ENCODE measurements around the gene ARID4A.
"Not testable (repeated sequence)": the region's sequence is repeated elsewhere in the genome, so short reads cannot be mapped to it uniquely, and the experiment has no call there.

The ARID4A gene

GRCh38 chr14:58296726-58297125, 1.6 kb upstream of the ARID4A start:
- DNase-seq = no peak

GRCh38 chr14:58297412-58297761, 968 bp upstream of the ARID4A start:
- no peak for DNase-seq

- peak; percentile 99 for DNase-seq
Observed at GRCh38 chr14:58297762-58298476, 436 bp upstream of the ARID4A start.

- no peak for DNase-seq
Observed at GRCh38 chr14:58299401-58300330, 1.3 kb downstream of the ARID4A start.

- DNase-seq = no peak
Observed at GRCh38 chr14:58301416-58301815, 3.1 kb downstream of the ARID4A start.

- no peak for DNase-seq
Observed at GRCh38 chr14:58305730-58306129, 7.4 kb downstream of the ARID4A start.

- DNase-seq = no peak
Observed at GRCh38 chr14:58307597-58308316, 9.4 kb downstream of the ARID4A start.

- no peak for DNase-seq
Observed at GRCh38 chr14:58309086-58309485, 10.7 kb downstream of the ARID4A start.

GRCh38 chr14:58313699-58314098, 15.3 kb downstream of the ARID4A start:
- DNase-seq = no peak

GRCh38 chr14:58315606-58316005, 17.3 kb downstream of the ARID4A start:
- no peak for DNase-seq

- no peak for DNase-seq
Observed at GRCh38 chr14:58327019-58327418, 28.7 kb downstream of the ARID4A start.

- DNase-seq = peak; percentile 99
Observed at GRCh38 chr14:58331111-58331510, 32.8 kb downstream of the ARID4A start.

- DNase-seq = no peak
Observed at GRCh38 chr14:58332561-58332960, 34.2 kb downstream of the ARID4A start.

- not testable (repeated sequence) for DNase-seq
Observed at GRCh38 chr14:58339666-58340065, 41.3 kb downstream of the ARID4A start.

GRCh38 chr14:58341152-58341748, 42.9 kb downstream of the ARID4A start:
- DNase-seq = no peak

- DNase-seq = not testable (repeated sequence)
Observed at GRCh38 chr14:58343535-58343934, 45.2 kb downstream of the ARID4A start.

- no peak for DNase-seq
Observed at GRCh38 chr14:58353516-58354299, 55.4 kb downstream of the ARID4A start.

GRCh38 chr14:58354808-58355207, 56.5 kb downstream of the ARID4A start:
- DNase-seq = no peak

- no peak for DNase-seq
Observed at GRCh38 chr14:58356268-58356667, 57.9 kb downstream of the ARID4A start.

- DNase-seq = not testable (repeated sequence)
Observed at GRCh38 chr14:58362272-58362671, 63.9 kb downstream of the ARID4A start.

GRCh38 chr14:58362798-58363412, 64.5 kb downstream of the ARID4A start:
- DNase-seq = peak; percentile 30

- no peak for DNase-seq
Observed at GRCh38 chr14:58364316-58364715, 66.0 kb downstream of the ARID4A start.

All from NCI-H748 treated with DMSO at 0.1 percent for 48 hours (cell line).